Measurements from ENCODE around the gene DMD.

Gene DMD

GRCh38 chrX:32289356-32289755, 922.0 kb downstream of the DMD start:
- Mint-ChIP-seq H3K4me1 (no peaks in the 10 kb centered on the region), H3K27ac (no peak overlapping the region)

DNA sequence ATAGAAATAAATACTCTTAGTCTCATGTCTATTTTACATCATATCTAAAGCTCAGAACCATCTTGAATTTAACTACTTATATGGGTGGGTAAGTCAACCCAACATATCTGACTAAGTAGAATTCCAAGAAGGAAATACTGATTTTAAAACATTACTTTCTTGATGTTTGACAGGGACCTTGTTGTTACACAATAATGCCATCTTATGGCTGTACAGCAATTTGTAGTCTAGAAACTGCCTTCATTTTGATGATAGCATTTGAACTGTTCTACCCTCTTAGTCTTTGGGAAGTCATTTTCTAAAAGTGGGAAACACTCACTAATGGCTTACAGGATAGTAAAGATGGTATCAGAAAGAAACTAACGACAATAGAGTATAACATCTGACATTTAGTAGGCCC, 929.5 kb downstream of the DMD start:
- H3K4me3 Mint-ChIP-seq = no peak overlapping the region
- no peaks in the 10 kb centered on the region for H3K36me3 Mint-ChIP-seq (ENCODE audit: low read depth)
- H3K9me3 Mint-ChIP-seq = peaks cover 8% of the 10 kb centered on the region
- H3K27ac Mint-ChIP-seq = no peak overlapping the region
- H3K4me1 Mint-ChIP-seq = no peaks in the 10 kb centered on the region
- no peaks in the 10 kb centered on the region for H3K27me3 Mint-ChIP-seq (ENCODE audit: low read depth)
- TF ChIP-seq CTCF (IDR thresholded peaks at IDR 0.05; ENCODE audit: unreplicated experiment in 3 of 3) = peak in 1 of 3 experiments; percentile 17

More at GRCh38 chrX:32289356-32289755, 922.0 kb downstream of the DMD start:
- Mint-ChIP-seq H3K36me3 (ENCODE audit: low read depth) (no peaks in the 10 kb centered on the region), H3K27me3 (ENCODE audit: low read depth) (no peaks in the 10 kb centered on the region), H3K4me3 (no peak overlapping the region), H3K9me3 (peaks cover 2% of the 10 kb centered on the region)
- no peak for TF ChIP-seq CTCF (IDR thresholded peaks at IDR 0.05; ENCODE audit: unreplicated experiment in 3 of 3)

DNA sequence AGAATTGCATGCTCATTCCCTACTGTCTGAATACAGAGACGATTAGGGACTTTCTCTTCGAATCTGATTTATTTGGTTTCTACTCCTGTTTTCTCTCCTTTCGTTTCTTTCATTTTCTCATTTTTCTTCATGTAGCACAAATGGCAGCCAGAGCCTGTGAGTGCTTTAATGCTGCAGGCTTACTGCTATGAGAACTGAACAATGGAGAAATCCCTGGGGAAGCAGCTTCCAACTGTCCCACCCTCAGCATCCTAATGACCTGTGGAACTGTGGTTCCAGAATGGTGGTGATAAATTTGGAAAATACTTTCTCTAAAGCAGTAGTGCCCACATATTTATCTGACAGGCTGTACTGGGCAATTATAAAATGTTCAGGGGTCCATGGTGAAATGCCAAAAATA, 930.4 kb downstream of the DMD start:
- no peak for TF ChIP-seq CTCF (IDR thresholded peaks at IDR 0.05; ENCODE audit: unreplicated experiment in 3 of 3)
- Mint-ChIP-seq H3K4me3 (no peak overlapping the region), H3K4me1 (no peaks in the 10 kb centered on the region), H3K27ac (no peak overlapping the region), H3K36me3 (ENCODE audit: low read depth) (no peaks in the 10 kb centered on the region), H3K27me3 (ENCODE audit: low read depth) (no peaks in the 10 kb centered on the region), H3K9me3 (peaks cover 8% of the 10 kb centered on the region)

GRCh38 chrX:32280489-32280888, 930.9 kb downstream of the DMD start:
- Mint-ChIP-seq H3K4me1 (no peaks in the 10 kb centered on the region), H3K9me3 (peaks cover 8% of the 10 kb centered on the region), H3K4me3 (no peak overlapping the region), H3K27me3 (ENCODE audit: low read depth) (no peaks in the 10 kb centered on the region), H3K27ac (no peak overlapping the region), H3K36me3 (ENCODE audit: low read depth) (no peaks in the 10 kb centered on the region)
- no peak for TF ChIP-seq CTCF (IDR thresholded peaks at IDR 0.05; ENCODE audit: unreplicated experiment in 3 of 3)

- Mint-ChIP-seq H3K4me3 (no peak overlapping the region), H3K27me3 (ENCODE audit: low read depth) (no peaks in the 10 kb centered on the region), H3K9me3 (peaks cover 8% of the 10 kb centered on the region), H3K4me1 (peaks cover 4% of the 10 kb centered on the region), H3K36me3 (ENCODE audit: low read depth) (no peaks in the 10 kb centered on the region), H3K27ac (no peak overlapping the region)
- no peak for TF ChIP-seq CTCF (IDR thresholded peaks at IDR 0.05; ENCODE audit: unreplicated experiment in 3 of 3)
Observed at GRCh38 chrX:32276153-32276552, 935.2 kb downstream of the DMD start.

DNA sequence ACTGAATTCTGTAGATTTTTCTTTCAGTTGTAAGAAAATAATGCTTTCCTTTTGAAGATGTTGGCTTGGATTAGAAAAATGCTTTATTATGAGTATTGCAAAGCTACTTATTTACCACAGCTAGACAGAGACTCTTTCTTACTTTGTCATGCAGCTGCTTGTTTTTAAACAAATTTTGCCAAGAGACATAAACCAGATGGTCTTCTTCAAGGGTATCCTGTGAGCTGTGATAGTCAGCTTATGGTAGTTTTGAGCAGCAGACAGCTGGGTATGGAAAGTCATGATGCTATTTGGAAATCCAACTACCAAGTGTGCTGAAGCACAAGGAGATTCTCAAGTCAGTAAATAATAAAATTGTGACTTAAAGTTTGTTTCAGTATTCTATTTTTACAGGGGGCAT, 941.5 kb downstream of the DMD start:
- Mint-ChIP-seq H3K9me3 (peaks cover 11% of the 10 kb centered on the region), H3K27ac (peak overlapping the region; percentile 25 to 68 (median 46)), H3K4me3 (no peak overlapping the region), H3K27me3 (ENCODE audit: low read depth) (no peaks in the 10 kb centered on the region), H3K36me3 (ENCODE audit: low read depth) (no peaks in the 10 kb centered on the region), H3K4me1 (peaks cover 9% of the 10 kb centered on the region)
- TF ChIP-seq CTCF (IDR thresholded peaks at IDR 0.05; ENCODE audit: unreplicated experiment in 3 of 3) = no peak
